K562 (cell line): ENCODE results near the gene LUC7L3. TPM values are rescaled to one million over a fixed set of nuclear protein-coding genes. Genes with fewer than 3 reads are reported as not detected.

Experiments
- AFF4 ChIP-seq: sonication (generic); formaldehyde crosslinking; IDR thresholded peaks from 2 replicates; pipeline ENCODE4 v1.8.0; 2023; ENCODE audit warnings: mild to moderate bottlenecking, missing genetic modification reagents
- CGGBP1 ChIP-seq: fragments of 250-450 bp; sonication (Bioruptor Pico); IDR thresholded peaks from 2 replicates; pipeline ENCODE4 v1.9.0; 2021; ENCODE audit warnings: mild to moderate bottlenecking
- CHD2 ChIP-seq: IDR thresholded peaks from 2 replicates; pipeline ENCODE4 v1.6.1; 2011; ENCODE audit warnings: low read depth, low read length
- CTBP1 ChIP-seq: fragments of 450-650 bp; IDR thresholded peaks from 2 replicates; pipeline ENCODE4 v1.6.1; 2016; ENCODE audit warnings: borderline replicate concordance
- CXXC5 ChIP-seq: fragments of 250-450 bp; sonication (Bioruptor Pico); IDR thresholded peaks from 2 replicates; pipeline ENCODE4 v1.8.0; 2022; ENCODE audit warnings: inconsistent platforms, mild to moderate bottlenecking, moderate library complexity
- ERF ChIP-seq: fragments of 450-650 bp; formaldehyde crosslinking; IDR thresholded peaks from 2 replicates; pipeline ENCODE4 v1.4.0; 2020; ENCODE audit warnings: mild to moderate bottlenecking, mixed read lengths
- HLTF ChIP-seq: fragments of 450-650 bp; IDR thresholded peaks from 2 replicates; pipeline ENCODE4 v1.6.1; 2016
- KAT7 ChIP-seq: sonication (generic); formaldehyde crosslinking; IDR thresholded peaks from 2 replicates; pipeline ENCODE4 v1.8.0; 2022; ENCODE audit warnings: missing genetic modification reagents, mild to moderate bottlenecking, borderline replicate concordance
- LARP7 ChIP-seq: fragments of 450-650 bp; IDR thresholded peaks from 2 replicates; pipeline ENCODE4 v1.6.1; 2016
- MED1 ChIP-seq: sonication (generic); formaldehyde crosslinking; IDR thresholded peaks from 2 replicates; pipeline ENCODE4 v1.8.1; 2023; ENCODE audit warnings: missing genetic modification reagents, borderline replicate concordance
- PCBP1 ChIP-seq: fragments of 200-400 bp; formaldehyde crosslinking; IDR thresholded peaks from 2 replicates; pipeline ENCODE4 v1.6.1; 2018; ENCODE audit warnings: mild to moderate bottlenecking, low read depth, low read length; ENCODE audit not compliant: poor library complexity, severe bottlenecking
- POLR2AphosphoS2 ChIP-seq: IDR thresholded peaks from 2 replicates; pipeline ENCODE4 v1.6.1; 2012; ENCODE audit warnings: low read length, improper control_type of control experiment
- PRMT5 ChIP-seq: sonication (generic); formaldehyde crosslinking; IDR thresholded peaks from 2 replicates; pipeline ENCODE4 v1.5.0; 2020; ENCODE audit warnings: missing genetic modification reagents
- PRPF4 ChIP-seq: fragments of 200-400 bp; formaldehyde crosslinking; IDR thresholded peaks from one replicate; pipeline ENCODE4 v1.6.1; 2017; ENCODE audit warnings: low read length, low read depth, mild to moderate bottlenecking; ENCODE audit not compliant: insufficient read depth, poor library complexity, severe bottlenecking
- RBFOX2 ChIP-seq: fragments of 200-400 bp; formaldehyde crosslinking; IDR thresholded peaks from 2 replicates; pipeline ENCODE4 v1.6.1; 2017; ENCODE audit warnings: low read depth, mild to moderate bottlenecking, low read length, moderate library complexity
- RBM25 ChIP-seq: fragments of 200-400 bp; formaldehyde crosslinking; IDR thresholded peaks from 2 replicates; pipeline ENCODE4 v1.6.1; 2018; ENCODE audit warnings: low read length, low read depth, moderate library complexity; ENCODE audit not compliant: severe bottlenecking
- RNF219 ChIP-seq: fragments of 250-450 bp; sonication (Bioruptor Pico); IDR thresholded peaks from 2 replicates; pipeline ENCODE4 v1.5.0; 2022; ENCODE audit warnings: mild to moderate bottlenecking
- SOX6 ChIP-seq: fragments of 450-650 bp; IDR thresholded peaks from 2 replicates; pipeline ENCODE4 v1.6.1; 2014; ENCODE audit warnings: mild to moderate bottlenecking
- ZKSCAN8 ChIP-seq: fragments of 200-800 bp; sonication (Bioruptor generic); IDR thresholded peaks from 2 replicates; pipeline ENCODE4 v1.6.1; 2016; ENCODE audit warnings: missing genetic modification characterization, missing compliant biosample characterization
- ZNF24 ChIP-seq: fragments of 450-650 bp; IDR thresholded peaks from 2 replicates; pipeline ENCODE4 v1.6.1; 2016
- ZNF507 ChIP-seq: conservative IDR thresholded peaks from 2 replicates; pipeline ENCODE4 v1.6.1; 2017; ENCODE audit warnings: missing genetic modification characterization, missing compliant biosample characterization
- polyA plus RNA-seq, 8 experiments: library from polyadenylated mRNA; depleted of rRNA in 4 of 8; stranded (reverse) in 5 of 8; unstranded in 3 of 8; fragments of >200 nt; fragmentation: Nextera tagmentation in 2 of 8; fragmentation: Illumina TruSeq in 1 of 8; extraction: Ambion mirVana in 2 of 8; extraction: Trizol in 1 of 8; gene quantifications; 2 replicates each; pipeline versions ENCODE4 v1.2.1 to v1.2.3, GENCODE V29; 2011 to 2014; ENCODE audit warnings: inconsistent platforms in 1 of 8, missing spikeins in 1 of 8
- total RNA-seq, 7 experiments: library from RNA; depleted of rRNA in 6 of 7; stranded (reverse); fragments of >200 nt in 6 of 7; fragmentation: Illumina TruSeq in 2 of 7; extraction: Trizol in 2 of 7; gene quantifications; 2 replicates each; pipeline versions ENCODE4 v1.2.1 to v1.2.3, GENCODE V29; 2011 to 2021; ENCODE audit warnings: low replicate concordance in 1 of 7
- TF ChIP-seq, protein P1 (sequence below): fragments of 250-450 bp; sonication (Bioruptor Pico); IDR thresholded peaks from 2 replicates; pipeline ENCODE4 v1.8.0; 2022; ENCODE audit warnings: moderate library complexity, mild to moderate bottlenecking, inconsistent platforms

The LUC7L3 gene
- total and polyA plus RNA-seq, 9 of the 15 experiments (the other 6 are each of a cell fraction or from before 2014, with no cell fraction given), result 80.8 to 284 (median 127) TPM

- TF ChIP-seq KAT7 (CRISPR knock-in tag) (0 out of 2 replicates have a peak, but pooled peaks have one; percentile 71), CXXC5 (CRISPR knock-in tag) (peak; percentile 85), RBM25 (peak; percentile 83), PRMT5 (CRISPR knock-in tag) (0 out of 2 replicates have a peak, but pooled peaks have one; percentile 65), LARP7 (no peak), ZKSCAN8 (CRISPR knock-in tag) (peak; percentile 66; the same call in 1 of the 2 replicates), MED1 (no peak), PRPF4 (peak; percentile 33), RNF219 (CRISPR knock-in tag) (no peak), RBFOX2 (peak; percentile 100), ERF (CRISPR knock-in tag) (peak; percentile 70; the same call in 1 of the 2 replicates), PCBP1 (peak; percentile 79), CHD2 (peak; percentile 83), ZNF507 (tag) (no peak), CTBP1 (peak; percentile 59), POLR2AphosphoS2 (peak; percentile 90; the same call in 1 of the 2 replicates), HLTF (peak; percentile 62; the same call in 1 of the 2 replicates), ZNF24 (peak; percentile 4; the same call in 1 of the 2 replicates), CGGBP1 (no peak; the same call in 1 of the 2 replicates), SOX6 (0 out of 2 replicates have a peak, but pooled peaks have one; percentile 32), AFF4 (CRISPR knock-in tag) (0 out of 2 replicates have a peak, but pooled peaks have one; percentile 83)
- TF ChIP-seq, protein P1, sequence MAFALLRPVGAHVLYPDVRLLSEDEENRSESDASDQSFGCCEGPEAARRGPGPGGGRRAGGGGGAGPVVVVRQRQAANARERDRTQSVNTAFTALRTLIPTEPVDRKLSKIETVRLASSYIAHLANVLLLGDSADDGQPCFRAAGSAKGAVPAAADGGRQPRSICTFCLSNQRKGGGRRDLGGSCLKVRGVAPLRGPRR (CRISPR knock-in tag), result no peak
These were observed at the start of gene LUC7L3 (continued) for GRCh38 chr17:50719144-50719923.
